ENCODE measurements around the gene ABCA4. TPM values are rescaled to one million over a fixed set of nuclear protein-coding genes. Genes with fewer than 3 reads are reported as not detected.

The ABCA4 gene
- total and polyA plus RNA-seq, 2 of the 8 experiments (the other 6 are each of a cell fraction or from before 2014, with no cell fraction given): 0.06 TPM; not detected in 1

- TF ChIP-seq ZNF274 (IDR thresholded peaks at IDR 0.05; ENCODE audit: borderline replicate concordance, extremely low read depth, low read length) (no peak), RBBP5 (IDR thresholded peaks at IDR 0.05; ENCODE audit: borderline replicate concordance, low read depth, low read length) (no peak), CHD2 (IDR thresholded peaks at IDR 0.05; ENCODE audit: low read length) (no peak), TAF1 (IDR thresholded peaks at IDR 0.05; ENCODE audit: low read depth, low read length) (no peak)
Observed at GRCh38 chr1:94071391-94071790, 49.6 kb downstream of the ABCA4 start (continued).
